ENCODE data around the gene TCERG1L.

The TCERG1L gene

DNA sequence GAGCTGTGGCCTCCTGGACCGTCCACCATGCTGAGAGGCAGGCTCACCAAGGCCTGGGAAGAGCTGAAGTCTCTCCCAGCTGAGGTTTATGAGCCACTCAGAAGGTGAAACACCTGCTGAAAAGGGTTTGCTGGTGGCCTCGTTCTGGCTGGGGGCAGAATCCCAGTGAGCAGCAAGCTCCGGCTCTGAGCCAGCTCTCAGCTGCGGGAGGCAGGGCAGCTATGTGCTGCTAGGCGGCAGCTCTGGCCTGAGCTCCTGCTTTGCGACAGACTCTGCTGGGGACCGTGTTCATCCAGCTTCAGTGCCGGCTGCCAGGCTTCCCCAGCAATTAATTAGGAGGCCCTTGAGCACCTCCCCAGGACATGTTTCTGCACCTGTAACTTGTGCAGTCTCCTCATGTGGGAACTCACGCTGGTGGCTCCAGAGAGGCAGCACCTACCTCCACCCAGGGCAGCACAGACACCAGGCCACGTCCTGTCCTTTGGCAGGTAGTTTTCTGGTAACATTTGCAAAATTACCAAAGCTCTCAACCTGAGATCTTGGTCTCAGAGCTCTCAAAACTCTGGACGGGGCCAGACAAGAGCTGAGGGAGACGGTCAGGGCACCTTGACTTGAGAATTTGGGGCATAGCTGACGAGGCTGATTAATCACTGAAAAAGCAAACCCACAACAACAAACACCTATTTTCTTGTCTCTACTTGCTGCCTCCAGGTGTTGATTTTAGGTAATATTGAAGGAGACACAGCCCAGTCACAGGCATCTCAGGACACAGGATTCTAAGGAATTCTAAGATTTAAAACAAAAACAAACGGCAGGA is 185.0 kb downstream of the TCERG1L start:
- Histone ChIP-seq H3K4me1 (ENCODE audit: control insufficient read depth, insufficient read depth, low read length) (no peaks in the 10 kb centered on the region), H3K27ac (ENCODE audit: low read length) (no peak overlapping the region), H3K4me3 (ENCODE audit: low read length) (no peak overlapping the region), H3K27me3 (ENCODE audit: control insufficient read depth, insufficient read depth, low read length) (no peaks in the 10 kb centered on the region), H3K9me3 (ENCODE audit: control insufficient read depth, insufficient read depth, low read length) (peaks cover 34% of the 10 kb centered on the region), H3K36me3 (ENCODE audit: control insufficient read depth, insufficient read depth, low read length) (no peaks in the 10 kb centered on the region)
- no peak for DNase-seq (ENCODE audit: low read depth, low spot score)
- no CpG with 5 or more reads among the region's 14 CpGs for WGBS (ENCODE audit: insufficient coverage, insufficient read length)

DNA sequence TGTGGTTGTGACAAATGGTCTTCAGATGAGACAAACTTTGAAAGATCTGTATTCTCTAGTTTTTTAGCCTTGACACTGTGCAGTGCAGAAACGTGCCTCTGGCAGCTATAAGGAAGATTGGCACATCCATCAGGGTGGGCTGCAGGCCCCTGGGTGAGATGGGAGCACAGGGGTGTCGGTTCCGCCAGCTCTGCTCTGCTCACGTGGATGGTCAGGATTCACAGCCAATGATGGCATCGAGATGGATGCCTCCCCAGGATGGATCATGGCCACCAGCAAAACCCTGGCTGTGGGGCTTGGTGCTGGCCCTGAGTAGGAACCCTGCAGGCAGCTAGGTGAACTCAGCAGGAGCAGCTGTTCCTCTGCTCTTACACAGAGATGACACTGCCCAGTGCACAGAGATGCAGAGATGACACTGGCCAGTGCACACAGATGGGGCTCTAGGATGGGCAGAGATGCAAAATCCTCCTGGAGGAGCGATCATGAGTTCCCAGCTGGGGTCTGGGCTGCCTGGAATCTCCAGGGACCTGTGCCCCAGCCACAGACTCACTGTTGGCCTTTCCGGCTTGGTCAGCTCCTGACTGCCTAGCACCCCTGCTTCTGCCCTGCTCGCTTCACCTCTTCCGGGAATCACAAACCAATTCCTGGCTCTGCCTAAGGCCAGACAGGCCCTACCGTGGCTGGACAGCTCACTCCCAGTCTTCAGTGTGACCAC is 185.9 kb downstream of the TCERG1L start:
- H3K27ac ChIP-seq (ENCODE audit: low read length) = no peak overlapping the region
- H3K4me3 ChIP-seq (ENCODE audit: low read length) = no peak overlapping the region
- H3K4me1 ChIP-seq (ENCODE audit: control insufficient read depth, insufficient read depth, low read length) = no peaks in the 10 kb centered on the region
- H3K9me3 ChIP-seq (ENCODE audit: control insufficient read depth, insufficient read depth, low read length) = peaks cover 37% of the 10 kb centered on the region
- H3K27me3 ChIP-seq (ENCODE audit: control insufficient read depth, insufficient read depth, low read length) = no peaks in the 10 kb centered on the region
- H3K36me3 ChIP-seq (ENCODE audit: control insufficient read depth, insufficient read depth, low read length) = no peaks in the 10 kb centered on the region
- no peak for DNase-seq (ENCODE audit: low read depth, low spot score)
- no CpG with 5 or more reads among the region's 10 CpGs for WGBS (ENCODE audit: insufficient coverage, insufficient read length)

DNA sequence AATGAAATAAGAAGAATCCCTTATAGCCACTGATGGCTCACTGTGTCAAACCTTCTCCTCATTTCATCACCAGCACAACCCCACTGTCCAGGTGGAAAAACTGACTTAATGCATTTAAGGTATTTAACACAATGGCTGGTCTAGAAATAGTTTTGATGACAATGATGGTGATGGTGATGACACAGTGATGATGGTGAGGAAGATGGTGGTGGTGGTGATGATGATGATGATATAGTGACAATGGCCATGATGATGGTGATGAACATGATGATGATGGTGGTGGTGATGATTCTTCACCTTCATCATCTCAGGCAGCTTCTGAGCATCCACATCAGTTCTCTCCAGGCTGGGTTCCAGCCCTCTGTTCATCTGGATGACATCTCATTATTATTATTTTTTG is 186.6 kb downstream of the TCERG1L start:
- Histone ChIP-seq H3K27me3 (ENCODE audit: control insufficient read depth, insufficient read depth, low read length) (no peaks in the 10 kb centered on the region), H3K4me3 (ENCODE audit: low read length) (no peak overlapping the region), H3K27ac (ENCODE audit: low read length) (no peak overlapping the region), H3K4me1 (ENCODE audit: control insufficient read depth, insufficient read depth, low read length) (no peaks in the 10 kb centered on the region), H3K36me3 (ENCODE audit: control insufficient read depth, insufficient read depth, low read length) (no peaks in the 10 kb centered on the region), H3K9me3 (ENCODE audit: control insufficient read depth, insufficient read depth, low read length) (peaks cover 40% of the 10 kb centered on the region)
- no peak for DNase-seq (ENCODE audit: low read depth, low spot score)

DNA sequence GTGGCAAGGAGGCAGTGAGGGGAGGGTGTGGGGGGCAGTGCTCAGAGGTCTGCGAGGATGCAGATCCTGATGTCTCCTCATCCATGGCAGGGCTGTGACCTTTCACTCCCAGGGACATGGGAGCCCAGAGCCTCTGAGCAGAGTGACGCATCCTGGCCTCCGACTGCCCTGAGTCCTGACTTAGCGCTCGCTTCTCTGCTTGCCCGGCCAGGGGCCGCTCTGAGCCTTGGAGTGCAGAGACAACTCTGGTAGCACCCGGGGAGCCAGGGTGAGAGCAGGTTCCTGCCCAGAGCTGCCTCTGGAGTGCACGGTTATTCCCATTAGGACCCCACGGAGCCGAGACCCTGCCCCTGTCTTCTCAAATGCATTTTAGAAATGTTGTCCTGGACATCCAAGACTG is 188.0 kb downstream of the TCERG1L start:
- Histone ChIP-seq H3K27ac (ENCODE audit: low read length) (no peak overlapping the region), H3K36me3 (ENCODE audit: control insufficient read depth, insufficient read depth, low read length) (no peaks in the 10 kb centered on the region), H3K27me3 (ENCODE audit: control insufficient read depth, insufficient read depth, low read length) (no peaks in the 10 kb centered on the region), H3K4me3 (ENCODE audit: low read length) (no peak overlapping the region), H3K4me1 (ENCODE audit: control insufficient read depth, insufficient read depth, low read length) (no peaks in the 10 kb centered on the region), H3K9me3 (ENCODE audit: control insufficient read depth, insufficient read depth, low read length) (peaks cover 36% of the 10 kb centered on the region)
- DNase-seq (ENCODE audit: low read depth, low spot score) = no peak
- WGBS (ENCODE audit: insufficient coverage, insufficient read length) = no CpG with 5 or more reads among the region's 11 CpGs

DNA sequence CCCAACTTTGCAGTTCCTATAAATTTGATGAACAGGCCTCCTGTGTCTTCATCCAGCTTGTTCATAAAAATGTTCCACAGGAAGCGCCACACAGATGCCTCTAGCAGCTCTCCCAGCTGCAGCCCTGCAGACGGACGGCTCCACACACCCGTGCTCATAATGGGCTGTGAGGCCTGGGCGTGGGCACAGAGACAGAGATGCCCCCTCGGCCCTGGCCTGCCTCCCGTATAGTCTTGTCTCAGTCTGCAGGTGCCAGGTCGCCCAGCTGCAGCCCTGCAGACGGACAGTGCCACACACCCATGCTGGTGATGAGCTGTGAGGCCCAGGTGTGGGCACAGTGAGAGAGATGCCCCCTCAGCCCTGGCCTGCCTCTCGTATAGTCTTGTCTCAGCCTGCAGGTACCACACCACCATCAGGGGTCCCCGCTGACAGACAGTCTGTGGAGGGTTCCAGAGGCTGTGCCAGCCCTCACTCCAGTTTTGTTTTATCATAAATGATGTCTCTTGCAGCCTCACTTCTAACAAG is 189.9 kb downstream of the TCERG1L start:
- DNase-seq (ENCODE audit: low read depth, low spot score) = no peak
- no peak overlapping the region for H3K27ac ChIP-seq (ENCODE audit: low read length)
- no peaks in the 10 kb centered on the region for H3K27me3 ChIP-seq (ENCODE audit: control insufficient read depth, insufficient read depth, low read length)
- H3K4me3 ChIP-seq (ENCODE audit: low read length) = no peak overlapping the region
- WGBS (ENCODE audit: insufficient coverage, insufficient read length) = no CpG with 5 or more reads among the region's 11 CpGs
- peaks cover 35% of the 10 kb centered on the region for H3K9me3 ChIP-seq (ENCODE audit: control insufficient read depth, insufficient read depth, low read length)
- H3K36me3 ChIP-seq (ENCODE audit: control insufficient read depth, insufficient read depth, low read length) = no peaks in the 10 kb centered on the region
- no peaks in the 10 kb centered on the region for H3K4me1 ChIP-seq (ENCODE audit: control insufficient read depth, insufficient read depth, low read length)

DNA sequence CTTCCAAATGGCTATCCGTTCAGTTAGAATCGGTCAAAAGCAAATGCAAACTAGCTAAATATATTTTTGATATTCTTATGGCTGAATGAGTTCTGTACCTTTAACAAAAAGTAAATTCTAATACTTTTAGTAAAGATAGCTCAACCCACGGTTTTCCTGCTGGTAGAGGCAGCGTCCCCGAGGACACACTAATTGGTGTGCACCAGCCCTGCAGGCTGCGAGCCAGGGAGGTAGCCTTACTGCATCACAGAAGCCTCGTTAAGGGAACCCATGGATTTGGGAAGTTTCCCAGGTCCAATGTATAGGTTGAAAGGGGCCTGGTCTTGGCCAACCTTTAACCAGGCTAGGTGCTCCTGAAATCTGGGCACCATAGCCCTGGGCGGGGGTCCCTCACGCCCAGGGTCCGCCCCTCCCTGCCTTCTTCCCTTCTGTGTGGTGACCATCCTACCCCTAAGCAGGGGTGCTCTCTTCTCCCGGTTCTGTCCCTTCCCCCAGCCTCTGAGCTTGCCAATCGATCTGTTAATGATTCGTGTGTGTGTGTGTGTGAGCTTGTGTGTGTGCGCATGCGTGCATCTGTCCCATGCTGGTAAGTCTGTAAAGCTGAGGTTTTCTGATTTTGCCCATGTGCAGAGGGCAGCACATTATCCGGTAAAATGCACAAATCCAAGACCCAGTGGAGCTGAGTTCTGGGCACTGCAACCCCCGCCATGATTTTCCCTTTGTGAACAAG is 191.7 kb downstream of the TCERG1L start:
- no peak for DNase-seq (ENCODE audit: low read depth, low spot score)
- Histone ChIP-seq H3K4me1 (ENCODE audit: control insufficient read depth, insufficient read depth, low read length) (no peaks in the 10 kb centered on the region), H3K27me3 (ENCODE audit: control insufficient read depth, insufficient read depth, low read length) (no peaks in the 10 kb centered on the region), H3K9me3 (ENCODE audit: control insufficient read depth, insufficient read depth, low read length) (peaks cover 38% of the 10 kb centered on the region), H3K36me3 (ENCODE audit: control insufficient read depth, insufficient read depth, low read length) (no peaks in the 10 kb centered on the region; the same call in 1 of the 2 replicates), H3K27ac (ENCODE audit: low read length) (no peak overlapping the region), H3K4me3 (ENCODE audit: low read length) (no peak overlapping the region)
- no CpG with 5 or more reads among the region's 17 CpGs for WGBS (ENCODE audit: insufficient coverage, insufficient read length)

DNA sequence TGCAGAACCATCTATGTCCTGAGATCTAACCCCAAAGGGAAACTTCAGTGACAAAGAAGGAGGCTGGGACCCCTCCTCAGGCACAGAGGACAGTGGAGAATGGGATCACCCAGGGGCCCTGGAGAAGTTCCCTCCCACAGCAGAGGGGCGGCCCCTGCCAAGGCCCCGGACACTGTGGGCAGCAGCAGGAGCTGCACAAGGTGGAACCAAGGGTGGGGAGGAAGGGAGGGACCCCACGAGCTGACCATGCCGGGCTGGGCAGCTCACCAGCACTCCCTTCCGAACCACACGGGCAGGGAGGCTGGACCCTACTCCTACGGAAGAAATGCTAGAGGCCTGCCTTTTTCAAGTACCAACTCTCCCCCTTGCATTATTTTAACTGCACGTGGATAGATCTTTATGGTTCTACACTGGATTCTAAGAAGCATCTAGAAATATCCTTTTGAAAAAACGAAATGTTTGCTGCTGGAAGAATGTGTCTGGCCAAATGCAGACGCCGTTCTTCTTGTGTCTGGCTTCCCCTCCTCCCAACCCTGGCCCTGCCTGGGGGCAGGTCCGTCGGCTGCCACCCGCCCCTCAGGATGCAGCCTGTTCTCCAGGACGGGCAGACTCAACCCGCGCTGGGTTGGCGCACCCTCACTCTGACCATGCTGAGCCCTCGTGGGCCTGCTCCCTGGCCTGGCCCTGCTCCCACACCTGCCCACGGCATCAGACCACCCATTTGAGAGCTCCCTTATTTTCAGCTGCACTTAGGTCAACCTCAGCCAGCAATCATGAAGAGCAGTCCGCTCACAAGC is 193.9 kb downstream of the TCERG1L start:
- no peak overlapping the region for H3K27ac ChIP-seq (ENCODE audit: low read length)
- H3K9me3 ChIP-seq (ENCODE audit: control insufficient read depth, insufficient read depth, low read length) = peaks cover 30% of the 10 kb centered on the region
- no peak for DNase-seq (ENCODE audit: low read depth, low spot score)
- H3K27me3 ChIP-seq (ENCODE audit: control insufficient read depth, insufficient read depth, low read length) = no peaks in the 10 kb centered on the region
- H3K4me1 ChIP-seq (ENCODE audit: control insufficient read depth, insufficient read depth, low read length) = no peaks in the 10 kb centered on the region
- no CpG with 5 or more reads among the region's 21 CpGs for WGBS (ENCODE audit: insufficient coverage, insufficient read length)
- no peaks in the 10 kb centered on the region; the same call in 1 of the 2 replicates for H3K36me3 ChIP-seq (ENCODE audit: control insufficient read depth, insufficient read depth, low read length)
- H3K4me3 ChIP-seq (ENCODE audit: low read length) = no peak overlapping the region

DNA sequence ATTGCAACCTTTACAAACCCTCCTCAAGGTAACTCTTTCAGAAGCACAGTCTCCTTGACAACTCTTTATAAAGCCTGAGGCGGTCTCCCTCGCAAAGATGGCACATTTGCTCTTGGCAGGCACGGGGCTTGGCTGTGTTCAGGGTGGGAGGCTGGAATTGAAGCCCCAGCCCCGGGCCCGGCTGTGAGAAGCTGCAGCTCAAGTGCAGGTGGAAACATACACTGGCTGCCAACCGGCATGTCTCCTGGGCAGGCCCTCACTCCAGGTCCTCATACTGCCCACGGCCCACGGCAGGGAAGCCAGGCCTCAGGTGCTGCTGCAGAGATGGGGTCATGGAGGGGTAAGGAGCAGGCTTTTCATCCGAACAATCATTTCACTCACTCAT is 194.5 kb downstream of the TCERG1L start:
- H3K4me3 ChIP-seq (ENCODE audit: low read length) = no peak overlapping the region
- WGBS (ENCODE audit: insufficient coverage, insufficient read length) = no CpG with 5 or more reads among the region's 9 CpGs
- H3K27ac ChIP-seq (ENCODE audit: low read length) = no peak overlapping the region
- no peaks in the 10 kb centered on the region for H3K27me3 ChIP-seq (ENCODE audit: control insufficient read depth, insufficient read depth, low read length)
- H3K9me3 ChIP-seq (ENCODE audit: control insufficient read depth, insufficient read depth, low read length) = peaks cover 28% of the 10 kb centered on the region
- H3K36me3 ChIP-seq (ENCODE audit: control insufficient read depth, insufficient read depth, low read length) = no peaks in the 10 kb centered on the region; the same call in 1 of the 2 replicates
- H3K4me1 ChIP-seq (ENCODE audit: control insufficient read depth, insufficient read depth, low read length) = no peaks in the 10 kb centered on the region
- no peak for DNase-seq (ENCODE audit: low read depth, low spot score)

DNA sequence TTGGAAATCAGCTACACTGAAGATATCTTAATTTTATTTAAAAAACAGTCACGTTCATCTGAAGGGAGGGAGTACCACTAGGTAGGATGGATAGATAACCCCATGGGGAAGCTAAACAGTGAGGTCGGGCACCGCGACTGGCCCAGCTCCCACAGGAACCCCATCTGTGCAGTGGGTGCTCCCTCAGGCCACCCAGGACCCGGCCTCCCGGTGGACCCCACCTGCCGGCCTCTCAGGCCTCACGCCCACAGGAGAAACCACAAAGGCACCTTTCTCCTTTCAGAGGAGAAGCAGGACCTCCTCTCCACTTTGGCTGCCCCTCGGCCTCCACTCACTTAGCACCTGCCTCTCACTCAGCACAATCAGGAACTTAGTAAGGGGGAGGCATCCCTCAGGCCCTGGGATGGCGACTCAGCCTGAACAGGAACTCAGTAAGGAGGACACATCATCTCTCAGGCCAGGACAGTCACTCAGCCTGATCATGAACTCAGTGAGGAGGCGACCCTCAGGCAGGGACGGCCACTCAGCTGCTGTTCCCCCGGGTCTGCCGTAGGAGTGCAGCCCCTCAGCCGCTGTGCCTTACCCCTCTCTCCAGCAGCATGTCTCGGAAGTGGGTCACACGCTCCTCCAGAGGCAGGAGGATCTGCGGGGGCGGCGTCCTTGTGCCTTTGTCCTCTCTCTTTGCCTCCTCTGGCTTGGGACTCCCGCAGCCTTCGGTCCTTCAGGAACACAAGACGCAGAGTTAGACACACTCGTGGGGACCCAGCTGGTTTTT is 195.1 kb downstream of the TCERG1L start:
- Histone ChIP-seq H3K4me1 (ENCODE audit: control insufficient read depth, insufficient read depth, low read length) (no peaks in the 10 kb centered on the region), H3K9me3 (ENCODE audit: control insufficient read depth, insufficient read depth, low read length) (peaks cover 26% of the 10 kb centered on the region), H3K36me3 (ENCODE audit: control insufficient read depth, insufficient read depth, low read length) (no peaks in the 10 kb centered on the region; the same call in 1 of the 2 replicates), H3K27me3 (ENCODE audit: control insufficient read depth, insufficient read depth, low read length) (no peaks in the 10 kb centered on the region), H3K27ac (ENCODE audit: low read length) (no peak overlapping the region), H3K4me3 (ENCODE audit: low read length) (no peak overlapping the region)
- DNase-seq (ENCODE audit: low read depth, low spot score) = no peak
- WGBS (ENCODE audit: insufficient coverage, insufficient read length) = no CpG with 5 or more reads among the region's 24 CpGs

Measured in iPS DF 6.9 (cell line).